ENCODE measurements around the gene KRTAP12-4.

KRTAP12-4 gene

GRCh38 chr21:44606495-44606894 lies 48.0 kb downstream of the KRTAP12-4 start:
- DNase-seq, result no peak
